Measurements from ENCODE around the gene AOX1. TPM values are rescaled to one million over a fixed set of nuclear protein-coding genes. Genes with fewer than 3 reads are reported as not detected.

The AOX1 gene
- total and polyA plus RNA-seq, 4 donors = 1.2 to 35.6 (median 7.9) TPM

GRCh38 chr2:200586644-200586975, 796 bp downstream of the AOX1 start:
- no peak for DNase-seq (ENCODE audit: low read depth in 4 of 6, low spot score in 6 of 6)
- peaks cover 8% of the 10 kb centered on the region for H3K4me1 ChIP-seq (ENCODE audit: control insufficient read depth, insufficient read depth, low read length)
- peaks cover 3% of the 10 kb centered on the region for H3K27me3 ChIP-seq (ENCODE audit: control insufficient read depth, insufficient read depth, low read length)
- peak overlapping the region; percentile 58 for H3K27ac ChIP-seq (ENCODE audit: low read depth, low read length)
- no peaks in the 10 kb centered on the region for H3K9me3 ChIP-seq (ENCODE audit: control insufficient read depth, insufficient read depth, low read length)
- H3K4me3 ChIP-seq (ENCODE audit: low read depth, low read length) = peak overlapping the region; percentile 74
- H3K36me3 ChIP-seq (ENCODE audit: control insufficient read depth, insufficient read depth, low read length) = no peaks in the 10 kb centered on the region
- 56% methylated on average over 8 of the region's 9 CpGs for WGBS (ENCODE audit: insufficient coverage)

GRCh38 chr2:200587007-200587616, 1.3 kb downstream of the AOX1 start:
- no peaks in the 10 kb centered on the region for H3K36me3 ChIP-seq (ENCODE audit: control insufficient read depth, insufficient read depth, low read length)
- H3K27ac ChIP-seq (ENCODE audit: low read depth, low read length) = no peak overlapping the region
- H3K27me3 ChIP-seq (ENCODE audit: control insufficient read depth, insufficient read depth, low read length) = peaks cover 3% of the 10 kb centered on the region
- 77% methylated on average over 2 of the region's 9 CpGs for WGBS (ENCODE audit: insufficient coverage)
- no peak for DNase-seq (ENCODE audit: low read depth in 4 of 6, low spot score in 6 of 6)
- H3K9me3 ChIP-seq (ENCODE audit: control insufficient read depth, insufficient read depth, low read length) = no peaks in the 10 kb centered on the region
- peaks cover 8% of the 10 kb centered on the region for H3K4me1 ChIP-seq (ENCODE audit: control insufficient read depth, insufficient read depth, low read length)
- H3K4me3 ChIP-seq (ENCODE audit: low read depth, low read length) = no peak overlapping the region

- Histone ChIP-seq H3K4me3 (ENCODE audit: low read depth, low read length) (no peak overlapping the region), H3K27me3 (ENCODE audit: control insufficient read depth, insufficient read depth, low read length) (peaks cover 3% of the 10 kb centered on the region), H3K9me3 (ENCODE audit: control insufficient read depth, insufficient read depth, low read length) (no peaks in the 10 kb centered on the region), H3K36me3 (ENCODE audit: control insufficient read depth, insufficient read depth, low read length) (no peaks in the 10 kb centered on the region), H3K27ac (ENCODE audit: low read depth, low read length) (no peak overlapping the region), H3K4me1 (ENCODE audit: control insufficient read depth, insufficient read depth, low read length) (peaks cover 8% of the 10 kb centered on the region)
- no peak for DNase-seq (ENCODE audit: low read depth in 4 of 6, low spot score in 6 of 6)
- WGBS (ENCODE audit: insufficient coverage) = 100% methylated on average over 1 of the region's 4 CpGs
These were observed 2.4 kb downstream of the AOX1 start for GRCh38 chr2:200588076-200588678.

- H3K9me3 ChIP-seq (ENCODE audit: control insufficient read depth, insufficient read depth, low read length) = no peaks in the 10 kb centered on the region
- DNase-seq (ENCODE audit: low read depth in 4 of 6, low spot score in 6 of 6) = no peak
- H3K4me3 ChIP-seq (ENCODE audit: low read depth, low read length) = no peak overlapping the region
- H3K4me1 ChIP-seq (ENCODE audit: control insufficient read depth, insufficient read depth, low read length) = peaks cover 8% of the 10 kb centered on the region
- H3K36me3 ChIP-seq (ENCODE audit: control insufficient read depth, insufficient read depth, low read length) = no peaks in the 10 kb centered on the region
- H3K27ac ChIP-seq (ENCODE audit: low read depth, low read length) = no peak overlapping the region
- peaks cover 3% of the 10 kb centered on the region for H3K27me3 ChIP-seq (ENCODE audit: control insufficient read depth, insufficient read depth, low read length)
These were observed 4.3 kb downstream of the AOX1 start for GRCh38 chr2:200590090-200590489.

GRCh38 chr2:200591308-200591707, 5.5 kb downstream of the AOX1 start:
- no peak overlapping the region for H3K4me3 ChIP-seq (ENCODE audit: low read depth, low read length)
- no peaks in the 10 kb centered on the region for H3K4me1 ChIP-seq (ENCODE audit: control insufficient read depth, insufficient read depth, low read length)
- 83% methylated on average over 5 of the region's 5 CpGs for WGBS (ENCODE audit: insufficient coverage)
- no peaks in the 10 kb centered on the region for H3K9me3 ChIP-seq (ENCODE audit: control insufficient read depth, insufficient read depth, low read length)
- H3K36me3 ChIP-seq (ENCODE audit: control insufficient read depth, insufficient read depth, low read length) = no peaks in the 10 kb centered on the region
- no peaks in the 10 kb centered on the region for H3K27me3 ChIP-seq (ENCODE audit: control insufficient read depth, insufficient read depth, low read length)
- no peak for DNase-seq (ENCODE audit: low read depth in 4 of 6, low spot score in 6 of 6)
- no peak overlapping the region for H3K27ac ChIP-seq (ENCODE audit: low read depth, low read length)

GRCh38 chr2:200592406-200593075, 6.7 kb downstream of the AOX1 start:
- peak in 1 of 6 donors; percentile 34 for DNase-seq (ENCODE audit: low read depth in 4 of 6, low spot score in 6 of 6)
- no peaks in the 10 kb centered on the region for H3K4me1 ChIP-seq (ENCODE audit: control insufficient read depth, insufficient read depth, low read length)
- no CpG with 5 or more reads among the region's 1 CpG for WGBS (ENCODE audit: insufficient coverage)
- no peaks in the 10 kb centered on the region for H3K9me3 ChIP-seq (ENCODE audit: control insufficient read depth, insufficient read depth, low read length)
- H3K27me3 ChIP-seq (ENCODE audit: control insufficient read depth, insufficient read depth, low read length) = no peaks in the 10 kb centered on the region
- no peak overlapping the region for H3K27ac ChIP-seq (ENCODE audit: low read depth, low read length)
- H3K4me3 ChIP-seq (ENCODE audit: low read depth, low read length) = no peak overlapping the region
- no peaks in the 10 kb centered on the region for H3K36me3 ChIP-seq (ENCODE audit: control insufficient read depth, insufficient read depth, low read length)

- DNase-seq (ENCODE audit: low read depth in 4 of 6, low spot score in 6 of 6) = no peak
- H3K36me3 ChIP-seq (ENCODE audit: control insufficient read depth, insufficient read depth, low read length) = no peaks in the 10 kb centered on the region
- 75% methylated on average over 1 of the region's 1 CpG for WGBS (ENCODE audit: insufficient coverage)
- no peaks in the 10 kb centered on the region for H3K4me1 ChIP-seq (ENCODE audit: control insufficient read depth, insufficient read depth, low read length)
- H3K4me3 ChIP-seq (ENCODE audit: low read depth, low read length) = no peak overlapping the region
- no peaks in the 10 kb centered on the region for H3K9me3 ChIP-seq (ENCODE audit: control insufficient read depth, insufficient read depth, low read length)
- H3K27me3 ChIP-seq (ENCODE audit: control insufficient read depth, insufficient read depth, low read length) = no peaks in the 10 kb centered on the region
- H3K27ac ChIP-seq (ENCODE audit: low read depth, low read length) = no peak overlapping the region
These were observed 8.1 kb downstream of the AOX1 start for GRCh38 chr2:200593905-200594304.

- no peaks in the 10 kb centered on the region for H3K27me3 ChIP-seq (ENCODE audit: control insufficient read depth, insufficient read depth, low read length)
- no peaks in the 10 kb centered on the region for H3K36me3 ChIP-seq (ENCODE audit: control insufficient read depth, insufficient read depth, low read length)
- WGBS (ENCODE audit: insufficient coverage) = 81% methylated on average over 2 of the region's 3 CpGs
- H3K27ac ChIP-seq (ENCODE audit: low read depth, low read length) = no peak overlapping the region
- no peak overlapping the region for H3K4me3 ChIP-seq (ENCODE audit: low read depth, low read length)
- no peaks in the 10 kb centered on the region for H3K9me3 ChIP-seq (ENCODE audit: control insufficient read depth, insufficient read depth, low read length)
- H3K4me1 ChIP-seq (ENCODE audit: control insufficient read depth, insufficient read depth, low read length) = no peaks in the 10 kb centered on the region
- DNase-seq (ENCODE audit: low read depth in 4 of 6, low spot score in 6 of 6) = peak in 1 of 6 donors; percentile 37
These were observed 10.1 kb downstream of the AOX1 start for GRCh38 chr2:200595913-200596312.

GRCh38 chr2:200596774-200597570, 11.2 kb downstream of the AOX1 start:
- 90% methylated on average over 2 of the region's 5 CpGs for WGBS (ENCODE audit: insufficient coverage)
- Histone ChIP-seq H3K27ac (ENCODE audit: low read depth, low read length) (no peak overlapping the region), H3K4me1 (ENCODE audit: control insufficient read depth, insufficient read depth, low read length) (no peaks in the 10 kb centered on the region), H3K4me3 (ENCODE audit: low read depth, low read length) (no peak overlapping the region), H3K27me3 (ENCODE audit: control insufficient read depth, insufficient read depth, low read length) (no peaks in the 10 kb centered on the region), H3K36me3 (ENCODE audit: control insufficient read depth, insufficient read depth, low read length) (no peaks in the 10 kb centered on the region), H3K9me3 (ENCODE audit: control insufficient read depth, insufficient read depth, low read length) (no peaks in the 10 kb centered on the region)
- peak in 1 of 6 donors; percentile 87 for DNase-seq (ENCODE audit: low read depth in 4 of 6, low spot score in 6 of 6)
